Activated naive CD4-positive, alpha-beta T cell (primary cell): ENCODE results near the gene KCNJ4.

Source experiments
- DNase-seq, 4 experiments: peaks; one replicate each; lab custom pipeline; 2025; lab: John Stamatoyannopoulos, UW

The KCNJ4 gene

GRCh38 chr22:38455076-38455529 lies at the start of gene KCNJ4:
TSS of gene KCNJ4 (minus strand) at chr22:38455199. CDS start at chr22:38428132, 27,067 bp downstream.
- no peak for DNase-seq

- DNase-seq: no peak
Measured at GRCh38 chr22:38503021-38503420, 48.0 kb upstream of the KCNJ4 start.

GRCh38 chr22:38501797-38502672 lies 47.0 kb upstream of the KCNJ4 start:
- no peak for DNase-seq

GRCh38 chr22:38497869-38498268 lies 42.9 kb upstream of the KCNJ4 start:
- no peak for DNase-seq

GRCh38 chr22:38494939-38495338 lies 39.9 kb upstream of the KCNJ4 start:
- no peak for DNase-seq

GRCh38 chr22:38494498-38494897 lies 39.5 kb upstream of the KCNJ4 start:
- DNase-seq: no peak

GRCh38 chr22:38491707-38492348 lies 36.8 kb upstream of the KCNJ4 start:
- DNase-seq: no peak

- no peak for DNase-seq
Measured at GRCh38 chr22:38490915-38491314, 35.9 kb upstream of the KCNJ4 start.

- DNase-seq: no peak
Measured at GRCh38 chr22:38490475-38490874, 35.5 kb upstream of the KCNJ4 start.

- DNase-seq: no peak
Measured at GRCh38 chr22:38489561-38490145, 34.7 kb upstream of the KCNJ4 start.

- no peak for DNase-seq
Measured at GRCh38 chr22:38489142-38489541, 34.1 kb upstream of the KCNJ4 start.

GRCh38 chr22:38487946-38488345 lies 32.9 kb upstream of the KCNJ4 start:
- DNase-seq: no peak

GRCh38 chr22:38485783-38486182 lies 30.8 kb upstream of the KCNJ4 start:
- no peak for DNase-seq

GRCh38 chr22:38484244-38484643 lies 29.2 kb upstream of the KCNJ4 start:
- no peak for DNase-seq

- no peak for DNase-seq
Measured at GRCh38 chr22:38482662-38483308, 27.8 kb upstream of the KCNJ4 start.

GRCh38 chr22:38481871-38482332 lies 26.9 kb upstream of the KCNJ4 start:
- no peak for DNase-seq

GRCh38 chr22:38481162-38481870 lies 26.3 kb upstream of the KCNJ4 start:
- no peak for DNase-seq

- no peak for DNase-seq
Measured at GRCh38 chr22:38479096-38479837, 24.3 kb upstream of the KCNJ4 start.

- no peak for DNase-seq
Measured at GRCh38 chr22:38477585-38477984, 22.6 kb upstream of the KCNJ4 start.

GRCh38 chr22:38474003-38474607 lies 19.1 kb upstream of the KCNJ4 start:
- no peak for DNase-seq
